GM12872 (cell line): ENCODE measurements around the gene CC2D2B.

Experiments used
- TF ChIP-seq, protein P1 (sequence below): IDR thresholded peaks from 3 replicates; pipeline ENCODE4 v1.5.1; 2011; ENCODE audit warnings: low read depth, mild to moderate bottlenecking, low read length, moderate library complexity; ENCODE audit not compliant: insufficient read depth

CC2D2B gene

DNA sequence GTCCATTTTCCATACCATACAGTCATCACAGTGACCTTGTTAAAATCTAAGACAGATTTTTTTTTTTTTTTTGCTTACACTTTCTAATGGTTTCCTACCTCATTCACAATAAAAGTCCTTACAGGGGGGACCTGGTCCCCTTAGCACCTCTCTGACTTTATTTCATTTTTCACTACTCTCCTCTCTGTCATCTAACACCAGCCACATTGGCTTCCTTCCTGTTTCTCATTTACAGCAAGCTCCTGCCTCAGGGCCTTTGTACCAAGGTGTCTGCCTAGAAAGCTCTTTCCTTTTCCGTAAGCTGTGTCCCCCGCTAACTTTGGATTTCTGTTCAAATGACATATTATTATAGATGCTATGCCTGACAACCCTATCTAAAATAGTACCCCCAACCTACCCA is 27.7 kb downstream of the CC2D2B start:
- TF ChIP-seq, protein P1, sequence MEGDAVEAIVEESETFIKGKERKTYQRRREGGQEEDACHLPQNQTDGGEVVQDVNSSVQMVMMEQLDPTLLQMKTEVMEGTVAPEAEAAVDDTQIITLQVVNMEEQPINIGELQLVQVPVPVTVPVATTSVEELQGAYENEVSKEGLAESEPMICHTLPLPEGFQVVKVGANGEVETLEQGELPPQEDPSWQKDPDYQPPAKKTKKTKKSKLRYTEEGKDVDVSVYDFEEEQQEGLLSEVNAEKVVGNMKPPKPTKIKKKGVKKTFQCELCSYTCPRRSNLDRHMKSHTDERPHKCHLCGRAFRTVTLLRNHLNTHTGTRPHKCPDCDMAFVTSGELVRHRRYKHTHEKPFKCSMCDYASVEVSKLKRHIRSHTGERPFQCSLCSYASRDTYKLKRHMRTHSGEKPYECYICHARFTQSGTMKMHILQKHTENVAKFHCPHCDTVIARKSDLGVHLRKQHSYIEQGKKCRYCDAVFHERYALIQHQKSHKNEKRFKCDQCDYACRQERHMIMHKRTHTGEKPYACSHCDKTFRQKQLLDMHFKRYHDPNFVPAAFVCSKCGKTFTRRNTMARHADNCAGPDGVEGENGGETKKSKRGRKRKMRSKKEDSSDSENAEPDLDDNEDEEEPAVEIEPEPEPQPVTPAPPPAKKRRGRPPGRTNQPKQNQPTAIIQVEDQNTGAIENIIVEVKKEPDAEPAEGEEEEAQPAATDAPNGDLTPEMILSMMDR: no peak

DNA sequence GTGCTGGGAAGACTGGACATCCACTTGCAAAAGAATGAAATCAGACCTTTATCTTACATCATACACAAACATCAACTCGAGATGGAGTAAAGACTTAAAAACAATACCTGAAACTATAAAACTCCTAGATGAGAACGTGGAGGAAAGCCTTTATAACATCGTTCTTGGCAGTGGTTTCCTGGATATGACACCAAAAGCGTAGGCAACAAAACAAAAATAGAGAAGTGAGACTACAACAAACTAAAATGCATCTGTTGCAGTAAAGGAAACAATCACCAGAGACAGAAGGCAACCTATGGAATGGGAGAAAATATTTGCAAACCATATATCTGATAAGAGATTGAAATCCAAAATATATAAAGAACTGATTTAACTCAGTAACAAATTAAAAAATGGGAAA is 33.3 kb downstream of the CC2D2B start:
- TF ChIP-seq, protein P1: no peak

DNA sequence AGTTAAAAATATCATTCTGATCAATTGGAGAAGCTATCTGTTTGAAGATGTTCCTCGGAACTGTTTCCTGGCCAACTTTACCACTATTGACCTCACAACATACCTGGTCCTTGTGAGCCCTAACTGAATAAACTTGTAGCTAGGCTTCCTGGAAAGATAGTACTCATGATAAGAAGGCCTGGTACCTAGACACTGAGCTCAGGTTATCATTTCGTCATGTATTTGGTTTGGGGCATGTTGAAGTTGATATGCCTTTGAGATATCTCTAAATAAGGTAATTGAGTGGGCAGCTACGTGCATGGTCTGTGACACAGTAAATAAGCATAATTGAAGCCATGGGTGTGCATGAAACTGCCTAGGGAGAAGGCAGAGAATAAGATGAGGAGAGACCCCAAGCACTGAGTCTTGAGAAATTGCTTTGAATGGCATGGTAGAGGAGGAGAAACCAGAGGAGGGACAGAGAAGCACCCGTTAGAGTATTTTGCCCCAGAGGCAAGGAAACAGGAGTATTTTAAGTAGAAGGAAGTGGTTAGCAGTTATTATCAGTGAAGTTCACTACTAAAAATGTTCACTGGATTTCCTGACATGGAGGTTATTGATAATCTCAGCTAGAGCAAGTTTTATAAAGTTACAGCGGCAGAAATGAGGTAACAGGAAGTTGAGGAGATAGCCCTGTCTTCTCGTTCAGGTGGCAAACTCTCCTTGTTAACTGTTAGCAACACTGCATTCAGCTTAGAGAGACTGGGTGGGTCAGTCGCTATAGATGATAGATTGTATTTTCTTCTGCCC is 55.6 kb downstream of the CC2D2B start:
- TF ChIP-seq, protein P1: no peak

DNA sequence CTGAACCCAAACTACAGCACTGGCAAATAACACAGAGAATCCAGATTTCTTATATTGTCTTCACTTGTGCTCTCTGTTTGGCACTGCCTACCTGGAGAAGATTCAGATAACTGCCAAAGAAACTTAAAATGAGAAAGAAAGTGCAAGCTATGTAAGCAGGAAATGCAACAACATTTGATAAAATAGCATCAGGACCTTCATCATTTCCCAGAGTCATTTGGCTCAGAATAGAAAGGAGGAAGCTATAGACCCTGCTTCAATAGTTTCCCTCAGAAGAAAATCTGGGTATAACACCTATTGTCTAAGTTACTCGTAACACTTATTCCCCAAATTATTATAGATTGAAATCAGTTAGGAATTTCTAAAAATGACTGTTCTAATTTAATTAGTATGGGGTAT is 56.2 kb downstream of the CC2D2B start:
- TF ChIP-seq, protein P1: no peak

DNA sequence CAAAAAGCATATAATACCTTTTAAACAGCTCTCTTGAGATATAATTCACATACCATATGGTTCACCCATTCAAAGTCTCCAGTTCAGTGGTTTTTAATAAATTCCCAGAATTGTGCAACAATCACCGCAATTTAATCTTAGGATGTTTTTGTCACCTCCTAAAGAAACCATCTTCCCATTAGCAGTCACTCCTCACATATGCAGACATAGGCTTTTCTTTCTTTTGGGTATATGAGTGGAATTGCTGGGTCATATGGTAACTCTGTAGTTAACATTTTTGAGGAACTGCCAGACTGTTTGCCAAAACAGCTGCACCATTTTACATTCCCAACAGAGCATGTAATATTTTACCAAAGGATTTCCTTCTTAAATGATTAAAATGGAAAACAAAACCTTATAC is 57.0 kb downstream of the CC2D2B start:
- TF ChIP-seq, protein P1: no peak

DNA sequence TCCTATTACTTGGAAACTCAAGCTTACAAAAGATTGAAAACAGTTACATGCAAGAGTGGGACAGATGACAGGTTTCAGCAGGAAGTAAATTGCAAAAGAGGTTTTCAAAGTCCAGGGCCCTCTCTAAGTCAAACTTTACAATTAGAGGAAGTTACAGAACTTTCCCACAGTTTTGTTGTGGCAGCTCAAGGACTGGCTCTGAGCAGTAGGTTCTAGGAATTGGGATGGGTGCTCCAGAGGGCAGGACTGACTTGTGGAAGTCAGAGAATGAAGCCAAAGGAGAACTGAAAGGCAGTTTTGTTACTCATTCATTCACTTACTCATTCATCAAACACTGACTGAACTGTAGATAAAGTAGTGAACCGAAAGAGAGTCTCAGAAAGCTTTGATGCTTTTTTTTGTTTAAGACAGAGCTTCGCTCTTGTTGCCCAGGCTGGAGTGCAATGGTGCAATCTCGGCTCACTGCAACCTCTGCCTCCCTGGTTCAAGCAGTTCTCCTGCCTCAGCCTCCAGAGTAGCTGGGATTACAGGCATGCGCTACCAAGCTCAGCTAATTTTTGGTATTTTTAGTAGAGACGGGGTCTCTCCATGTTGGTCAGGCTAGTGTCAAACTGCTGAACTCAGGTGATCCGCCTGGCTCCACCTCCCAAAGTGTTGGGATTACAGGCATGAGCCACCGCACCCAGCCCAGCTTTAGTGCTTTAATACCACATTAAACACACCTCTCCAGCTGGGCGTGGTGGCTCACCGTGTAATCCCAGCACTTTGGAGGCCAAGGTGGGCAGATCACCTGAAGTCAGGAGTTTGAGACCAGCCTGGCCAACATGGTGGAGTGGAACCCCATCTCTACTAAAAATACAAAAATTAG is 68.8 kb downstream of the CC2D2B start:
- TF ChIP-seq, protein P1: no peak

DNA sequence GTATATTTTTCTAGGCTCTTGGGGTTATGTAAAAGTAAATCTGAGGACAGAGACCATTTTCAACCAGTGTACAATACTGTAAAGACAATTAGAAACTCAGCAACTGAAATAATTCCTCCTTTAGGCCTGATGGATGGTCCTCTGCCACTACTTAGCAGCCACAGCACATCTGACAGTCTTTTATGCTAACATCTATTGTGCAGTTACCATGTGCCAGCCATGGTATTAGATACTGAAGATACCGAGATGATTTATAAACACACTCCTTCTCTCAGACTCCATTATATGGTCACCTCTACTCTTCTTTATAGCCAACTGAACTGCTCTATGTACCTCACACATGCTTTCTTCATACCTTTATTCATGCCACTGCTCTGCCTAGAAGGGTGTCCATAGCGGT is 74.4 kb downstream of the CC2D2B start:
- TF ChIP-seq, protein P1: no peak
